H9 (cell line): ENCODE measurements around the gene ASF1B. TPM values are rescaled to one million over a fixed set of nuclear protein-coding genes. Genes with fewer than 3 reads are reported as not detected.

Source experiments
- DNase-seq: peaks from one replicate; pipeline ENCODE4 v3.0.0-alpha.2; 2017
- H2AFZ ChIP-seq: one replicate; pipeline ENCODE4 v1.6.1; 2013; ENCODE audit warnings: mild to moderate bottlenecking, low read length, control low read depth, moderate library complexity
- H2AK5ac ChIP-seq: 2 replicates; pipeline ENCODE4 v1.6.1; 2013; ENCODE audit warnings: low read length, control low read depth, mixed read lengths; ENCODE audit not compliant: insufficient read length
- H2BK120ac ChIP-seq: one replicate; pipeline ENCODE4 v1.6.1; 2013; ENCODE audit warnings: low read depth, mild to moderate bottlenecking, low read length, control low read depth, inconsistent platforms; ENCODE audit not compliant: poor library complexity, severe bottlenecking
- H2BK12ac ChIP-seq: 2 replicates; pipeline ENCODE4 v1.6.1; 2013; ENCODE audit warnings: low read length, control low read depth, mixed read lengths, low read depth; ENCODE audit not compliant: insufficient read length
- H2BK15ac ChIP-seq: 2 replicates; pipeline ENCODE4 v1.6.1; 2013; ENCODE audit warnings: low read depth, low read length, control low read depth
- H2BK20ac ChIP-seq: one replicate; pipeline ENCODE4 v1.6.1; 2013; ENCODE audit warnings: low read depth, mild to moderate bottlenecking, low read length, control low read depth, inconsistent platforms; ENCODE audit not compliant: poor library complexity, severe bottlenecking
- H2BK5ac ChIP-seq: 2 replicates; pipeline ENCODE4 v1.6.1; 2013; ENCODE audit warnings: low read length, control low read depth, mixed read lengths; ENCODE audit not compliant: insufficient read length
- H3K14ac ChIP-seq: 2 replicates; pipeline ENCODE4 v1.6.1; 2013; ENCODE audit warnings: low read length, control low read depth; ENCODE audit not compliant: insufficient read depth
- H3K18ac ChIP-seq: 2 replicates; pipeline ENCODE4 v1.6.1; 2013; ENCODE audit warnings: low read depth, mild to moderate bottlenecking, mixed read lengths, low read length, control low read depth; ENCODE audit not compliant: insufficient read length
- H3K23ac ChIP-seq: 2 replicates; pipeline ENCODE4 v1.6.1; 2013; ENCODE audit warnings: low read length, control low read depth, mixed read lengths, low read depth; ENCODE audit not compliant: insufficient read length
- H3K23me2 ChIP-seq: 2 replicates; pipeline ENCODE4 v1.6.1; 2013; ENCODE audit warnings: low read depth, mild to moderate bottlenecking, mixed read lengths, low read length, control low read depth; ENCODE audit not compliant: insufficient read length, poor library complexity, severe bottlenecking
- H3K27ac ChIP-seq: 2 replicates; pipeline ENCODE4 v1.5.1; 2013; ENCODE audit warnings: low read length, control low read depth, mixed read lengths, low read depth; ENCODE audit not compliant: insufficient read length
- H3K27me3 ChIP-seq: 2 replicates; pipeline ENCODE4 v1.6.1; 2013; ENCODE audit warnings: low read length, control low read depth, inconsistent platforms; ENCODE audit not compliant: insufficient read depth
- H3K4ac ChIP-seq: 2 replicates; pipeline ENCODE4 v1.6.1; 2013; ENCODE audit warnings: low read depth, mild to moderate bottlenecking, control low read depth, inconsistent platforms, low read length, moderate library complexity
- H3K4me1 ChIP-seq: 2 replicates; pipeline ENCODE4 v1.6.1; 2013; ENCODE audit warnings: low read length, control low read depth, inconsistent platforms; ENCODE audit not compliant: insufficient read depth
- H3K4me2 ChIP-seq: 2 replicates; pipeline ENCODE4 v1.6.1; 2013; ENCODE audit warnings: low read length, control low read depth, mixed read lengths; ENCODE audit not compliant: insufficient read length, insufficient read depth
- H3K56ac ChIP-seq: 2 replicates; pipeline ENCODE4 v1.6.1; 2013; ENCODE audit warnings: low read depth, mild to moderate bottlenecking, mixed read lengths, low read length, control low read depth; ENCODE audit not compliant: insufficient read length
- H3K79me1 ChIP-seq: 2 replicates; pipeline ENCODE4 v1.6.1; 2013; ENCODE audit warnings: low read depth, mild to moderate bottlenecking, moderate library complexity, low read length, control low read depth, inconsistent platforms; ENCODE audit not compliant: insufficient read depth, poor library complexity, severe bottlenecking
- H3K79me2 ChIP-seq: 2 replicates; pipeline ENCODE4 v1.6.1; 2013; ENCODE audit warnings: low read length, control low read depth, inconsistent platforms; ENCODE audit not compliant: insufficient read depth
- H3K9ac ChIP-seq: 2 replicates; pipeline ENCODE4 v1.6.1; 2013; ENCODE audit warnings: low read length, control low read depth, mixed read lengths; ENCODE audit not compliant: insufficient read length; ENCODE audit errors: extremely low read depth
- H3K9me3 ChIP-seq: one replicate; pipeline ENCODE4 v1.6.1; 2013; ENCODE audit warnings: low read depth, low read length, inconsistent platforms; ENCODE audit not compliant: control insufficient read depth
- H3T11ph ChIP-seq: one replicate; pipeline ENCODE4 v1.6.1; 2013; ENCODE audit warnings: mild to moderate bottlenecking, low read length, control low read depth, inconsistent platforms
- H4K20me1 ChIP-seq: one replicate; pipeline ENCODE4 v1.6.1; 2013; ENCODE audit not compliant: control insufficient read depth, insufficient read length, insufficient read depth
- H4K5ac ChIP-seq: 2 replicates; pipeline ENCODE4 v1.6.1; 2013; ENCODE audit warnings: low read depth, mild to moderate bottlenecking, mixed read lengths, low read length, control low read depth; ENCODE audit not compliant: insufficient read length
- H4K8ac ChIP-seq: replicated peaks from 2 replicates; pipeline ENCODE4 v1.6.1; 2013; ENCODE audit warnings: low read length, control low read depth, mixed read lengths, low read depth; ENCODE audit not compliant: insufficient read length
- H4K91ac ChIP-seq: 2 replicates; pipeline ENCODE4 v1.6.1; 2013; ENCODE audit warnings: low read depth, mild to moderate bottlenecking, moderate library complexity, mixed read lengths, low read length, control low read depth; ENCODE audit not compliant: insufficient read length
- H3K27ac Mint-ChIP-seq, 3 experiments: 2 replicates in 2 of 3; 3 replicates in 1 of 3; pipeline ENCODE4 v1.8.0; 2020 to 2021; ENCODE audit warnings: mixed read lengths in 3 of 3, mild to moderate bottlenecking in 1 of 3, moderate library complexity in 1 of 3
- H3K27me3 Mint-ChIP-seq: 2 replicates; pipeline ENCODE4 v1.8.0; 2021; ENCODE audit warnings: low read depth, mild to moderate bottlenecking, moderate library complexity, mixed read lengths
- H3K36me3 Mint-ChIP-seq, 3 experiments: 2 replicates in 2 of 3; 3 replicates in 1 of 3; pipeline ENCODE4 v1.8.0; 2020 to 2021; ENCODE audit warnings: low read depth in 3 of 3, mixed read lengths in 3 of 3; ENCODE audit not compliant: insufficient read depth in 1 of 3
- H3K4me1 Mint-ChIP-seq, 2 experiments: 2 replicates each; pipeline ENCODE4 v1.8.0; 2020; ENCODE audit warnings: mixed read lengths in 2 of 2
- H3K4me3 Mint-ChIP-seq, 2 experiments: 2 replicates in 1 of 2; 3 replicates in 1 of 2; pipeline ENCODE4 v1.8.0; 2020 to 2021; ENCODE audit warnings: mild to moderate bottlenecking in 2 of 2, mixed read lengths in 2 of 2, moderate library complexity in 1 of 2
- H3K9me3 Mint-ChIP-seq, 2 experiments: 2 replicates in 1 of 2; 3 replicates in 1 of 2; pipeline ENCODE4 v1.8.0; 2020; ENCODE audit warnings: mild to moderate bottlenecking in 2 of 2, mixed read lengths in 2 of 2, moderate library complexity in 1 of 2
- CTCF ChIP-seq: fragments of 200-600 bp; sonication (generic); conservative IDR thresholded peaks from 3 replicates; pipeline ENCODE4 v1.8.0; 2021; ENCODE audit warnings: antibody characterized with exemption, mild to moderate bottlenecking
- WGBS: extraction: QIAGEN DNeasy Blood & Tissue Kit; methylation state at CpG from one replicate; pipeline ENCODE4 v1.1.7; 2013; ENCODE audit warnings: missing lambda C conversion rate, low lambda C conversion rate, mixed read lengths; ENCODE audit not compliant: insufficient read length; ENCODE audit errors: extremely low coverage; 5-methylcytosine and 5-hydroxymethylcytosine counted together
- total RNA-seq: library from RNA; stranded (reverse); gene quantifications from 2 replicates; pipeline ENCODE4 v1.2.1, GENCODE V29; 2021

ASF1B gene
- total RNA-seq, 1 experiment from 2014 or later: 46.6 TPM

- TF ChIP-seq CTCF: no peak
- H3K4ac ChIP-seq: no peak overlapping the region
- peak overlapping the region in 2 of 3 experiments; percentile 44 to 83; a peak in 3 of 7 replicates for H3K27ac Mint-ChIP-seq
- H4K8ac ChIP-seq: no peak overlapping the region
- H3K9me3 ChIP-seq: no peaks in the 10 kb centered on the region
- no peak overlapping the region for H2AK5ac ChIP-seq
- no peak overlapping the region; a peak in 1 of 5 replicates for H3K4me3 Mint-ChIP-seq
- H2BK15ac ChIP-seq: no peak overlapping the region
- no peaks in the 10 kb centered on the region for H3K27me3 ChIP-seq
- H2AFZ ChIP-seq: no peak overlapping the region
- H3K36me3 Mint-ChIP-seq: peaks cover 33 to 56% (median 45%) of the 10 kb centered on the region in 3 experiments; a peak in 6 of 7 replicates
- H3K4me1 ChIP-seq: no peaks in the 10 kb centered on the region
- no peaks in the 10 kb centered on the region for H3K27me3 Mint-ChIP-seq
- H3K23ac ChIP-seq: no peak overlapping the region
- H2BK120ac ChIP-seq: no peak overlapping the region
- no peaks in the 10 kb centered on the region; a peak in 1 of 5 replicates for H3K9me3 Mint-ChIP-seq
- H3K79me1 ChIP-seq: no peaks in the 10 kb centered on the region
- H3T11ph ChIP-seq: no peak overlapping the region
- WGBS: no CpG with 5 or more reads among the region's 20 CpGs
- H3K18ac ChIP-seq: no peak overlapping the region
- H3K14ac ChIP-seq: no peak overlapping the region
- H2BK12ac ChIP-seq: no peak overlapping the region
- DNase-seq: no peak
- no peak overlapping the region for H4K5ac ChIP-seq
- H3K27ac ChIP-seq: no peak overlapping the region
- no peaks in the 10 kb centered on the region for H3K23me2 ChIP-seq
- no peak overlapping the region for H2BK5ac ChIP-seq
- no peak overlapping the region for H4K91ac ChIP-seq
- H2BK20ac ChIP-seq: no peak overlapping the region
- no peak overlapping the region for H3K56ac ChIP-seq
- H3K4me1 Mint-ChIP-seq: peaks cover 0 to 32% of the 10 kb centered on the region in 2 experiments; a peak in 3 of 4 replicates
- no peaks in the 10 kb centered on the region for H3K79me2 ChIP-seq
- H4K20me1 ChIP-seq: no peaks in the 10 kb centered on the region
- H3K4me2 ChIP-seq: no peak overlapping the region
- no peak overlapping the region for H3K9ac ChIP-seq
These were observed 29.8 kb upstream of the ASF1B start for GRCh38 chr19:14165990-14166830.
